Activated CD4-positive, alpha-beta T cell treated with anti-CD3 and anti-CD28 coated beads, Interleukin-2, amount 50 U/mL, for 1 hour (primary cell): ENCODE data around the gene PKP1.
"Not testable (repeated sequence)": the region's sequence is repeated elsewhere in the genome, so short reads cannot be mapped to it uniquely, and the experiment has no call there.

Experiments
- DNase-seq: peaks from one replicate; pipeline ENCODE4 v3.0.0-alpha.2; 2020

The PKP1 gene

GRCh38 chr1:201282931-201283829, at the start of gene PKP1:
PKP1 (plus strand) TSS chr1:201283506; CDS start chr1:201283703, 197 bp downstream.
- DNase-seq, result peak; percentile 8

GRCh38 chr1:201239646-201240045, 43.7 kb upstream of the PKP1 start:
- not testable (repeated sequence) for DNase-seq

GRCh38 chr1:201240171-201240570, 43.1 kb upstream of the PKP1 start:
- no peak for DNase-seq

- DNase-seq, result no peak
Measured at GRCh38 chr1:201241736-201242135, 41.6 kb upstream of the PKP1 start.

GRCh38 chr1:201245082-201245481, 38.2 kb upstream of the PKP1 start:
- DNase-seq, result no peak

DNA sequence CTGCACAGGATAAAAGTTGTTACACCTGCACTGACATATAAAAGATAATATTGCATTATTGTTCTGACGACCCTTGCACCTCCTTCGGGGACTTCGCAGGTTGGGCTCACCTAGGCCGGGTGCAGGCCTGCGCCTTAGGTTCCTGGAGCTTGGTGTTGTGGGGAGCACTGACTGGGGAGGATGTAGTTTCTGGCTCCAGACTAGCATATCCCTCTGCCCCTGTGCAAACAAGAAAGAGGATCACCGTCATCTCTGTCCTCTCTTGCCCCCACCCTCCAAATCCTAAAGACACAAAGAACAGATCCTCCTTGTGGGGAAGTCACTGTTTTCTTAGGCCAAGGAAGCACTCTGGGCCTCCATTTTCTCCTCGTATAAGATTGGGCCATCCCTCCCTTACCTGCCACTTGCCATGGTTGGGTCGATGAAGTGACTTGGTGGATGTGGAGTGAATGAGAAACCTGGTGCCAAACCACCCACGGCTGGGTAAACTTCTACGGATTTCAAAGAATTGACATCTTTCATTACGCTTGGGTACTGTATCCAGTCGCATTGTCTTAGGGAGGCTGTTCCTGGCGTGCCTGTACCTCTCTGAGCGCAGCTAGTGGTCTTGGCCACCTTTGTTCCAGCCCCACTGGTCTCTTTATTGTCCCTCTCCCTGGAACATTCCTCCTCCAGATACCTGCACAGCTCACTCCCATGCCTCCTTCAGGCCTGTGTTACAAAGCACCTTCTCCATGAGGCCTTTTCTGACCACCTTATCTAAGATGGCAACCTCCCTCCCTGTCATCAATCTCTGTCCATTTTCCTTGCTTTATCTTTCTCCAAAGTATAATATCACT, 34.4 kb upstream of the PKP1 start:
- DNase-seq, result no peak

DNA sequence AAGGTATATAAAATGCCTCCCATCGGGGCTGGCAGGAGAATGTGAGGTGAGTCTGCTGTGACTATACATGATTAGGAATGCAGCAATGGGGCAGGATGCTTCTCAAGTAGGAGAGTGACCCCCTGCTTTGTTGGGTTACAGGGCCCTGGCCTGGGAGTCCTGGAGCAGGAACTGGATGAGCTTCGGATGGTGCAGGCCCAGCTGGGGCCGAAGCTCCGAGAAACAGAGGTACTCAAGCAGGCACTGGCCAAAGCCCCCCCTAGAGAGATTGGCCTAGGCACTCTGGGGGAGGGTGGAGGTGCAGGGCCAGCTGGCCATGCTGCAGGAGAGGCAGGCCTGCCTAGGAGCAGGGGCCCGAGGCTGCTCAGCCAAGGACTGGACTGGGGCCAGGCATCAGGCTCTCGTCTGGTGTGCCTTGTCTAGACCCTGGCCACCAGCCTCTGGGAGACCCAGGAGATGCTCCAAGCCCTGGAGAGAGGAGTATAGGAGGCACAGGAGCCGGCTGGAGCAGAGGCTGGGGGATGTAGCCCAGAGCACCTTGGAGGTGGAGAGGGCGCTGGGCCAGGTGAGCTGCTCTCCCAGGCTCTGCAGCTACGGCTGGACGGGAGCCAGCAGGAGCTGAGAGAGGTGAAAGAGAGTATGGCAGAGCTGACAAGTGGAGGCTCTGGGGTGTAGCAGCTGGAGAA, 32.8 kb upstream of the PKP1 start:
- no peak for DNase-seq

DNA sequence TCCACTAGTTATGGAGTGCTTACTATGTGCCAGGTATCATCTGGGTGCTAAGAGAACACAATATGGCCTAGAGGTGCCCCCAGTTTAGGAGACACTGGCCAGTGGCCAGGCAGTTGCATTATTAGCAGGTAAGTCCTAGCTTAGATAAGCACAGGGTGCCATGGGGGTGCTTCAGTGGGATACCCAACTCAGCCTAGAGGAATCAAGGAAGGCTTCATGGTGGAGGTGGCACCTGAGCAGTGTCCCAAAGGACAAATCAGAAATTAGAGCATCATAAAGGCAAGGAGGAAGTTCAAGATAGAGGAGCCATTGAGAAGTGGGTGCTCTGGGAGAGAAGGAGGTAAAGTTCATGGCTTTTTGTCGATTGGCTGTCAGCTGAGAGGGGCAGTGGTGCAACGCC, 31.9 kb upstream of the PKP1 start:
- no peak for DNase-seq

DNA sequence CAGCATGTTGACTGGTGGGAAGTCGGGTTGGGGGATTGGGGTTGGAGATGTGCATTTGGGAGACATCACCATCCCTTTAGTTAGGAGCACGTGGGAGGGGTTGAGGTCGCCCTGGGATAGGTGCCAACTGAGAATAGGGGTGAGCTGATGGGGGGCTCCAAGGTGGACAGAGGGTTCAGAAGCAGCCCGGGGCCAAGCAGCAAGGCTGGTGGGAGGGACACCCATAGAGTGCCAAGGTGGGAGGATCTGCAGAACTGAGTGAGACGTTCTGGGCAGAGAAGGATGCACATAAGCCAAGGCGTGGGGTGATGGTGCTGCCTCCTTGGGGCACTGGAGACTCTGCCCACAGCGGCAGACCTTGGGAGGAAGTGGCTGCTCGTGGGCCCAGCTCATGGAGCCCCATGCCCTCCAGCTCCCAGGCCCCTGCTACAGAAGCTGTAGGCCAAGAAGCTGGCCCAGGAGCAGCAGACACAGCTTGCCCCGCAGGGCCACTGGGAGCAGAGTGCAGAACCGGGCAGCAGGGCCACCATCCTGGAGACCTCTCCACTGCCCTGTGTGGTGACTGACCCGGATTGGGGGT, 31.4 kb upstream of the PKP1 start:
- DNase-seq, result no peak

GRCh38 chr1:201252944-201253371, 30.3 kb upstream of the PKP1 start:
- no peak for DNase-seq

- no peak for DNase-seq
Measured at GRCh38 chr1:201253411-201253810, 29.9 kb upstream of the PKP1 start.

DNA sequence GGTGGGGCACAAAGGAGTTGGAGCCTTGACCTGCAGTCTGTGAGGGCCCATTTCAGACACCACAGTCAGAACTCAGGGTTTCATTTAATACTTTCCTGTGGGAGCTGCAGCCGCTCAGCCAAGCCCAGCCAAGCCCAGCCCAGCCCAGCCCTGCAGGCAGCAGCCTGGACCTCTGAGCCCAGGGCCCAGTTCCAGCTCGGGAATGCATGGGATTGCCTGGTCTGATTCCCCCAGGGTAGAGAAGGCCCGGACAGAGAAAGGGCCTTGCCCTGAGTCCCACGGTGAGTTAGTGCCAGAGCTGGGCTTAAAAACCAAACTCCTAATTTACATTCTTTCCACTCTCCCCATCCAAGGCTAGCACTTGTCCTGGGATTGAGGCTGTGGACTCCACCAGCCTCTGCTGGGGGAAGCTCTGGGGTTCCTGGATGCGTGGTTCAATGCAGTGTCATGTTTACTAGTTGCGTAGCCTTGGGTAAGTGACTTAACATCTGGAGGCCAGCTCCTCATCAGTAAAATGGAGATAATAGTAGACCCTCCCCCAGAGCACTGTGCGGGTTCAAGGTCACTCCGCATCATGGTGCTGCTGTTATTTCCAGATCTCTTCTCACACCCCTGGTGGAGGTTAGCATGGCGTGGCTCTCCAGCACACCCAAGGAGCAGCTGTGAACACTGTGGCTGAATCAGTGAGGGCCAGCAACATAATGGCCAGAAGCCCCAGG, 29.2 kb upstream of the PKP1 start:
- no peak for DNase-seq

DNA sequence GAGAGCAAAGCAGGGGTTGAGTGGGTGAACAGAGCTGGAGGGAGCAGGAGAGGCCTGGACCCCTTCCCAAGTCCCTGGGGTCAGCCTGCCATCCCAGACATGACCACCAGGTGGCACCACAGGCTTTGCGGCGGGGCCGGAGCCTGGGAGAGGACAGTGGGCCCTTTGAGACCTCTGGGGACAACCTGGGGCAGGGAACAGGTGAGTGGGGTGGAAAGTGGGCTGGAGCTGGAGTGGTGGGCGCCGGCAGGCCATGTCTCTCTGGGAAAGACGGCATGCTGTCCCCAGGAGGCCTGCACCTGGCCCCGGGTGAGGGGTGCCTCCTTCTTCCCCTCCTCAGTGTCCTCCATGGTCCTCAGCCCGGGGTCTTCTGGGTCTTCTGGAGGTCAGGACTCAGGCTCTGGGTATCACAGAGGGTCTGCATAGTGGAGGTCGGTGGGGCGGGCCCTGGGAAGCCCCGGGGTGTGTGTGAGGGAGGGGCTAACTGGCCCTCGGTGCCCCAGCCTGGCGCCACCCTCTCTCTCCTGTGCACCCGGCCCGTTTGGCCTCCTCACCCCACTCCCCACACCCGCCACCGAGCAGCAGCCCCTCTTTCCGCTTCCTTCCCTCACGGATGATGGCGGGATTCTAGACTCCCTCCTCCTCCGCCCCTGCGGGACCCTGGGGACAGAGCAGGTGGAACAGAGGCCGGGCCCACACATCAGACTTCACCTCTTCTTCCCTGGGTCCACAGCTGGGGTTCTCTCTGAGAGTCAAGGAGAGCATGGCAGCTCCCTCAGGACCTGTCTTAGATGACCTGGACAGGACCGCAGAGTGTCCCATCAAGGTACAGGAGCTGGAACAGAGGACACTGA, 28.5 kb upstream of the PKP1 start:
- DNase-seq, result peak; percentile 59

- no peak for DNase-seq
Measured at GRCh38 chr1:201255479-201256362, 27.6 kb upstream of the PKP1 start.

GRCh38 chr1:201258132-201258531, 25.2 kb upstream of the PKP1 start:
- not testable (repeated sequence) for DNase-seq

- no peak for DNase-seq
Measured at GRCh38 chr1:201258763-201259230, 24.5 kb upstream of the PKP1 start.

DNA sequence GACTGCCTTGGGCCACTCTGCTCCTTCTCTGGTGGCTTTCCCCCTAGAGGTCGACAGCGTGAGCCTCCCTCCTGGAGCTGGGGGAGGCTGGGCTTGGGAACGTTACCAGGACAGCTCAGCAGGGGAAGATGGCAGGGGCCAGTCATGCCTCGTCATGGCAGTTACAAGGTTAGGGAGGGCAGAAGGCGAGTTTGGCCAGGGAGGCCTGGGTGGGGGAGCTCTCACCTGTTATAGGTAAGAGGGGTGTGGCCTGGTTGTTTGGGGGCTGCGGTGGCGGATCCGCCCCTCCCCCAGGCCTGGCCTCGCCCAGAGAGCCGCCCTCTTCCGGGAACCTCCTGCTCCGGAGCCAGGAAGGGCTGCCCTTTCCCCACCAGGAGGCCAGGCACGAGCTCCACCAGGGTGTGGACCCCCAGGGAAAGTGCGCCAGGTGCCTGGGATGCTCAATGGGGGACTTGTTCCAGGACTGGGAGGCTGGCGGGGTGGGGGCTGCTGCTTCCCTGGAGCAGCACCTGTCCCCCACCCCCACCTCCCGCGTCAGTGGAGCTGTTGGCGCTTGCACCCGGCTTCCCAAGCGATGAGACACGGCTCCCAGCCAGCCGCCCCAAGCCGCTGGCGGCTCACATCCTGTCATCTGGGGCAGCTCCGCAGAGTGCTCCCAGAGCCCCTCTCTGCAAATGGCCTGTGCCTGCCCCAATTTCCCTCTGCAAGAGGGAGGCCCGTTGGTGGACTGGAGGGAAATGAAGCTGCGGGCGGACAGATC, 23.6 kb upstream of the PKP1 start:
- no peak for DNase-seq

DNA sequence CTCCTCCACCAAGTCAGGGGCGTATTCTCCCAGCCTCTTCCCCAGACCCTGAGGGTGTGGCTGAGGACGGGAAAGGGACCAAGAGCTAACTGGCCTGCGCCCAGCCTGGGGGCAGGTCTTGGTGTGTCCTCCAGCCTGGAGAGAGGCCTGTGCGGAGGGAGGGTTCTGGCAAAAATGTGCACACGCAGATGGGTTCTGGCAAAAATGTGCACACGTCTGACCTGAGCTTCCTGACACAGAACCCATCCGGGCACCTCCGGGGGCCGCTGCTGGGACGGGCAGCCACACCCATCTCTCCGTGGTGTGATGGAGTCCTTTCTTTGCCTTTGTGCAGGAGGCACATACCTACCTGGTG, 23.1 kb upstream of the PKP1 start:
- no peak for DNase-seq

DNA sequence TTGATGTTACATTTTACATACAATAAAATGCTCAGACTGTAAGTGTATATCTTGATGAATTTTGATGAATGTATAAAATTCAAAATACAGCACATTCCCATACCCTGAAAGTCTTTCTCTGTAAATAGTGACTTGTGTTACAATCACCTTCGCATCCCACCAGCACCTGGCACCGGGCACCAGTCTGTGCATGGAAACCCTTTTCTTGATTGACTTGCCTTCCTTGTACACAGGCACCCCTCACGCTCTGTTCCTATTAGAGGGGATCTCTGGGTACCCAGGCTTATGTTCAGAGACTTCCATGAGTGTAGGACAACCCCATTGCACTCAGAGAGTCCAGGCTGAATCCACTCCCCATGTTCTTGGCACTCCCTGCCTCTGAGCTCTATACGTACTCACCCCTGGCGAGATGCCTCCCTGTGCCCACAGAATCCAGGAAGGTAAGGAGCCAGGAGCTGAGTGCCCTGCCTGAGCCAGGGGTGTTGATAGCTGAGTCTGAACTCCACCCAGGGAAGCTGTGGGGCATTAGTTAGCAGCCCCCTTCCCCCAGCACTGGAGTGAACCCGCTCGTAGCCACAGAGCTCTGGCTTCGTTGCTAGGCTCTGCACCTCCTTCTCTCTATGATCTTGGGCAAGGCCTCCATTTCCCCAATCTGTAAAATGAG, 22.5 kb upstream of the PKP1 start:
- DNase-seq, result no peak
